HCT116 (cell line): Measurements from ENCODE around the gene UTP15. TPM values are rescaled to one million over a fixed set of nuclear protein-coding genes. Genes with fewer than 3 reads are reported as not detected.

Source experiments
- ATAC-seq: fragments of 200-7000 bp; cut with Tn5 transposase; 2 replicates; pipeline ENCODE4 v1.9.1; 2020; ENCODE audit warnings: mild to moderate bottlenecking, moderate library complexity
- BruUV-seq: library from RNA; stranded (reverse); fragments of 400-500 nt; replicated peaks from 2 replicates; lab custom pipeline; 2021; lab: Mats Ljungman, UMichigan
- CTCF ChIA-PET: fragments of 300-600 bp; sonication (Branson Sonifier 250); formaldehyde crosslinking; loops from one replicate; lab custom pipeline; 2021; ENCODE audit warnings: antibody characterized with exemption; lab: Charles Lee
- POLR2A ChIA-PET: fragments of 300-600, 350-600 bp; sonication (Branson Sonifier 250); formaldehyde crosslinking; loops from one replicate; lab custom pipeline; 2021; ENCODE audit warnings: antibody characterized with exemption; lab: Charles Lee
- RAD21 ChIA-PET, 2 experiments: fragments of 300-600 bp; sonication (Branson Sonifier 250); formaldehyde crosslinking; loops; one replicate each; lab custom pipeline; 2023; ENCODE audit warnings: low total read pairs in 2 of 2; ENCODE audit not compliant: uncharacterized antibody in 2 of 2, unreplicated experiment in 2 of 2, low non-redundant PET in 1 of 2; lab: Charles Lee
- DNase-seq: peaks from one replicate; pipeline ENCODE4 v3.0.0-alpha.2; 2010; ENCODE audit warnings: low read depth, low spot score
- H2AFZ ChIP-seq: fragments of 200-600 bp; shearing (Covaris generic), sonication (generic); 2 replicates; pipeline ENCODE4 v1.6.1; 2017; ENCODE audit warnings: low read depth, mixed run types, mixed read lengths, antibody characterized with exemption, low read length; ENCODE audit not compliant: poor library complexity, severe bottlenecking
- H3K27ac ChIP-seq: 2 replicates; pipeline ENCODE4 v1.5.1; 2012; ENCODE audit warnings: low read depth, low read length
- H3K27me3 ChIP-seq: fragments of 200-600 bp; sonication (generic); 2 replicates; pipeline ENCODE4 v1.6.1; 2016; ENCODE audit warnings: mixed run types, low read length, mixed read lengths; ENCODE audit not compliant: insufficient read depth
- H3K36me3 ChIP-seq, 2 experiments: fragments of 200-500 bp in 1 of 2; fragments of 200-600 bp in 1 of 2; sonication (Bioruptor generic) in 1 of 2; sonication (generic) in 1 of 2; 2 replicates each; pipeline versions ENCODE4 v1.5.1 to v1.6.1; 2014 to 2016; ENCODE audit warnings: low read length in 2 of 2, inconsistent platforms in 1 of 2, mixed read lengths in 1 of 2, mixed run types in 1 of 2; ENCODE audit not compliant: insufficient read depth in 2 of 2, control insufficient read depth in 1 of 2
- H3K4me1 ChIP-seq, 2 experiments: fragments of 200-600 bp in 1 of 2; sonication (generic) in 1 of 2; 2 replicates each; pipeline versions ENCODE4 v1.5.1 to v1.6.1; 2012 to 2017; ENCODE audit warnings: low read length in 2 of 2, inconsistent platforms in 1 of 2, mild to moderate bottlenecking in 1 of 2, mixed read lengths in 1 of 2, mixed run types in 1 of 2, moderate library complexity in 1 of 2; ENCODE audit not compliant: insufficient read depth in 2 of 2, control insufficient read depth in 1 of 2
- H3K4me2 ChIP-seq: fragments of 200-600 bp; sonication (generic); 2 replicates; pipeline ENCODE4 v1.6.1; 2017; ENCODE audit warnings: mixed run types, low read length, mixed read lengths
- H3K4me3 ChIP-seq, 2 experiments: fragments of 200-600 bp in 1 of 2; sonication (generic) in 1 of 2; replicated peaks in 1 of 2; 2 replicates each; pipeline ENCODE4 v1.5.1; 2011 to 2016; ENCODE audit warnings: low read length in 2 of 2, control low read depth in 1 of 2, low read depth in 1 of 2, mild to moderate bottlenecking in 1 of 2, mixed read lengths in 1 of 2, mixed run types in 1 of 2
- H3K79me2 ChIP-seq: fragments of 200-600 bp; sonication (generic); 2 replicates; pipeline ENCODE4 v1.6.1; 2017; ENCODE audit warnings: mild to moderate bottlenecking, mixed run types, low read length, moderate library complexity, mixed read lengths; ENCODE audit not compliant: insufficient read depth
- H3K9ac ChIP-seq: fragments of 200-600 bp; sonication (generic); 2 replicates; pipeline ENCODE4 v1.6.1; 2016; ENCODE audit warnings: low read length, mixed read lengths
- H3K9me2 ChIP-seq: fragments of 200-600 bp; sonication (generic), shearing (Covaris generic); 2 replicates; pipeline ENCODE4 v1.6.1; 2017; ENCODE audit warnings: mixed run types, mild to moderate bottlenecking, moderate library complexity; ENCODE audit not compliant: insufficient read depth
- H3K9me3 ChIP-seq, 2 experiments: fragments of 200-500 bp in 1 of 2; fragments of 200-600 bp in 1 of 2; sonication (Bioruptor generic) in 1 of 2; sonication (generic) in 1 of 2; 2 replicates each; pipeline ENCODE4 v1.6.1; 2014 to 2017; ENCODE audit warnings: low read length in 2 of 2, mixed read lengths in 2 of 2, inconsistent platforms in 1 of 2, low read depth in 1 of 2, mild to moderate bottlenecking in 1 of 2, mixed run types in 1 of 2, moderate library complexity in 1 of 2; ENCODE audit not compliant: control insufficient read depth in 1 of 2, insufficient read depth in 1 of 2
- H4K20me1 ChIP-seq: fragments of 200-600 bp; sonication (generic), shearing (Covaris generic); 2 replicates; pipeline ENCODE4 v1.6.1; 2017; ENCODE audit warnings: mixed run types, mild to moderate bottlenecking, moderate library complexity; ENCODE audit not compliant: insufficient read depth
- CBX3 ChIP-seq: IDR thresholded peaks from 2 replicates; pipeline ENCODE4 v1.6.1; 2012; ENCODE audit warnings: low read depth
- EZH2 ChIP-seq: fragments of 200-600 bp; sonication (generic); IDR thresholded peaks from 2 replicates; pipeline ENCODE4 v1.6.1; 2017; ENCODE audit warnings: antibody characterized with exemption, mixed run types
- FOSL1 ChIP-seq: IDR thresholded peaks from 2 replicates; pipeline ENCODE4 v1.6.1; 2012; ENCODE audit warnings: low read depth
- POLR2A ChIP-seq: IDR thresholded peaks from 2 replicates; pipeline ENCODE4 v1.7.0; 2011; ENCODE audit warnings: borderline replicate concordance; ENCODE audit not compliant: insufficient read depth, insufficient read length; ENCODE audit errors: extremely low read depth
- SIN3A ChIP-seq: IDR thresholded peaks from 2 replicates; pipeline ENCODE4 v1.6.1; 2012; ENCODE audit warnings: low read depth
- TCF7L2 ChIP-seq: IDR thresholded peaks from 2 replicates; pipeline ENCODE4 v1.7.0; 2011; ENCODE audit warnings: borderline replicate concordance, inconsistent platforms; ENCODE audit not compliant: insufficient read depth, insufficient read length; ENCODE audit errors: extremely low read depth
- YY1 ChIP-seq: IDR thresholded peaks from 2 replicates; pipeline ENCODE4 v1.6.1; 2011; ENCODE audit warnings: low read length, low read depth, moderate library complexity, mild to moderate bottlenecking; ENCODE audit not compliant: insufficient replicate concordance; ENCODE audit errors: extremely low read depth
- ZBTB33 ChIP-seq: IDR thresholded peaks from 2 replicates; pipeline ENCODE4 v1.6.1; 2011; ENCODE audit warnings: mild to moderate bottlenecking, low read length, moderate library complexity; ENCODE audit not compliant: insufficient replicate concordance; ENCODE audit errors: extremely low read depth
- ZFX ChIP-seq: fragments of 450-650 bp; IDR thresholded peaks from 2 replicates; pipeline ENCODE4 v1.6.1; 2017
- ZNF274 ChIP-seq: fragments of 200-500 bp; sonication (Bioruptor generic); IDR thresholded peaks from 2 replicates; pipeline ENCODE4 v1.6.1; 2014; ENCODE audit warnings: mild to moderate bottlenecking, low read depth, low read length, inconsistent platforms
- intact Hi-C: fragments of 100-400 bp; cut with micrococcal nuclease; formaldehyde crosslinking; loops from 2 replicates; pipeline ENCODE4 v1.10.0; 2022
- total RNA-seq: library from RNA; stranded (reverse); gene quantifications from one replicate; pipeline ENCODE4 v1.2.1, GENCODE V29; 2021; ENCODE audit not compliant: unreplicated experiment
- TF ChIP-seq, protein P1 (sequence below): IDR thresholded peaks from 2 replicates; pipeline ENCODE4 v1.6.1; 2012; ENCODE audit warnings: low read depth

Gene UTP15
- total RNA-seq, 1 experiment from 2014 or later: 39.3 TPM

DNA sequence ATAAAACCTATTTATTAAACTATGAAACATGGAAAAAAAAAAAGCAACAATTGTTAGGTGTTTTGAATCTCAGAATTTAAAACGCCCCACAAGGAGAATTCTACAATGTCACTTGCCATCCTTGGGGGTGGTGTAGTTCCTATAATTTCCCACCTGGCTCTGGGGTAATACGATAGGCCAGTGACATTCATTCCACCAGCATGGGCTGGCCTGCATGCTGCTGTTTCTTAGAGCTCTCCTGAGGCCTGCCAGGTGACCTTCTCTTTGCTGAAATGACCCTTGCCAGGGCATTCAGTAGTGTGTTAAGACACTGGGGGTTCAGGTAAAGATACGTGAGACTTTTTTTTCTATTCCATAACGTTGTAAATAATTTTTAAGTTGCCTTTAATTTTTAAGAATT, 50.4 kb downstream of the UTP15 start:
- ATAC-seq (no peak), DNase-seq (no peak)
- no peak overlapping the region for H3K27ac ChIP-seq
- RAD21 ChIA-PET: no interaction called here
- no peaks in the 10 kb centered on the region for H4K20me1 ChIP-seq
- H3K36me3 ChIP-seq: no peaks in the 10 kb centered on the region
- no peaks in the 10 kb centered on the region for H3K79me2 ChIP-seq
- H3K4me1 ChIP-seq: peaks cover 0 to 12% of the 10 kb centered on the region in 2 experiments; a peak in 2 of 4 replicates
- H3K4me3 ChIP-seq: no peak overlapping the region
- H3K27me3 ChIP-seq: no peaks in the 10 kb centered on the region
- no peaks in the 10 kb centered on the region for H3K9me2 ChIP-seq
- H3K9ac ChIP-seq: no peak overlapping the region
- no TSS peak for BruUV-seq
- TF ChIP-seq ZBTB33: no peak
- CTCF ChIA-PET: no interaction called here
- POLR2A ChIA-PET: no interaction called here
- intact Hi-C loops: no loop called here
- no peak overlapping the region for H2AFZ ChIP-seq
- no peaks in the 10 kb centered on the region for H3K9me3 ChIP-seq
- no peak overlapping the region for H3K4me2 ChIP-seq

- no peak for TF ChIP-seq POLR2A
- TF ChIP-seq FOSL1: no peak
- TF ChIP-seq, protein P1, sequence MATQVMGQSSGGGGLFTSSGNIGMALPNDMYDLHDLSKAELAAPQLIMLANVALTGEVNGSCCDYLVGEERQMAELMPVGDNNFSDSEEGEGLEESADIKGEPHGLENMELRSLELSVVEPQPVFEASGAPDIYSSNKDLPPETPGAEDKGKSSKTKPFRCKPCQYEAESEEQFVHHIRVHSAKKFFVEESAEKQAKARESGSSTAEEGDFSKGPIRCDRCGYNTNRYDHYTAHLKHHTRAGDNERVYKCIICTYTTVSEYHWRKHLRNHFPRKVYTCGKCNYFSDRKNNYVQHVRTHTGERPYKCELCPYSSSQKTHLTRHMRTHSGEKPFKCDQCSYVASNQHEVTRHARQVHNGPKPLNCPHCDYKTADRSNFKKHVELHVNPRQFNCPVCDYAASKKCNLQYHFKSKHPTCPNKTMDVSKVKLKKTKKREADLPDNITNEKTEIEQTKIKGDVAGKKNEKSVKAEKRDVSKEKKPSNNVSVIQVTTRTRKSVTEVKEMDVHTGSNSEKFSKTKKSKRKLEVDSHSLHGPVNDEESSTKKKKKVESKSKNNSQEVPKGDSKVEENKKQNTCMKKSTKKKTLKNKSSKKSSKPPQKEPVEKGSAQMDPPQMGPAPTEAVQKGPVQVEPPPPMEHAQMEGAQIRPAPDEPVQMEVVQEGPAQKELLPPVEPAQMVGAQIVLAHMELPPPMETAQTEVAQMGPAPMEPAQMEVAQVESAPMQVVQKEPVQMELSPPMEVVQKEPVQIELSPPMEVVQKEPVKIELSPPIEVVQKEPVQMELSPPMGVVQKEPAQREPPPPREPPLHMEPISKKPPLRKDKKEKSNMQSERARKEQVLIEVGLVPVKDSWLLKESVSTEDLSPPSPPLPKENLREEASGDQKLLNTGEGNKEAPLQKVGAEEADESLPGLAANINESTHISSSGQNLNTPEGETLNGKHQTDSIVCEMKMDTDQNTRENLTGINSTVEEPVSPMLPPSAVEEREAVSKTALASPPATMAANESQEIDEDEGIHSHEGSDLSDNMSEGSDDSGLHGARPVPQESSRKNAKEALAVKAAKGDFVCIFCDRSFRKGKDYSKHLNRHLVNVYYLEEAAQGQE: no peak
- TF ChIP-seq YY1: no peak
- TF ChIP-seq TCF7L2: no peak
- TF ChIP-seq CBX3: no peak
- no peak for TF ChIP-seq ZNF274
- TF ChIP-seq ZFX: no peak
- TF ChIP-seq SIN3A: no peak
- no peak for TF ChIP-seq EZH2
- Histone ChIP-seq H3K36me3 (no peaks in the 10 kb centered on the region), H3K27ac (no peak overlapping the region), H3K9me2 (no peaks in the 10 kb centered on the region), H3K4me2 (no peak overlapping the region), H3K4me1 (peaks cover 0 to 12% of the 10 kb centered on the region in 2 experiments; a peak in 2 of 4 replicates), H3K79me2 (no peaks in the 10 kb centered on the region), H3K9ac (no peak overlapping the region), H3K4me3 (no peak overlapping the region), H4K20me1 (no peaks in the 10 kb centered on the region), H3K27me3 (no peaks in the 10 kb centered on the region), H3K9me3 (no peaks in the 10 kb centered on the region), H2AFZ (no peak overlapping the region)
- ChIA-PET RAD21 (no interaction called here), POLR2A (no interaction called here), CTCF (no interaction called here)
- ATAC-seq: no peak
- BruUV-seq: no TSS peak
- DNase-seq: no peak
- intact Hi-C loops: no loop called here
Measured at GRCh38 chr5:73617510-73618279, 52.2 kb downstream of the UTP15 start.
